Measurements from ENCODE around the gene CELSR2.

- TF ChIP-seq CTCF (conservative IDR thresholded peaks at IDR 0.05; ENCODE audit: low read length) (no peak), EZH2phosphoT487 (IDR thresholded peaks at IDR 0.05; ENCODE audit: borderline replicate concordance, low read depth, low read length) (no peak)
These were observed 20.8 kb downstream of the CELSR2 start for GRCh38 chr1:109269981-109270622.

All from OCI-LY7 (cell line).